DOHH2 (cell line): Measurements from ENCODE around the gene IYD.

Experiments
- CTCF ChIP-seq: fragments of 200-600 bp; sonication (generic); IDR thresholded peaks from one replicate; pipeline ENCODE4 v1.5.1; 2014; ENCODE audit warnings: antibody characterized with exemption, mild to moderate bottlenecking, low read depth, low read length; ENCODE audit not compliant: poor library complexity, severe bottlenecking
- EZH2phosphoT487 ChIP-seq: fragments of 200-600 bp; sonication (generic); IDR thresholded peaks from 2 replicates; pipeline ENCODE4 v1.6.1; 2017; ENCODE audit warnings: borderline replicate concordance, mild to moderate bottlenecking, antibody characterized with exemption, low read length, moderate library complexity, mixed read lengths

DNA sequence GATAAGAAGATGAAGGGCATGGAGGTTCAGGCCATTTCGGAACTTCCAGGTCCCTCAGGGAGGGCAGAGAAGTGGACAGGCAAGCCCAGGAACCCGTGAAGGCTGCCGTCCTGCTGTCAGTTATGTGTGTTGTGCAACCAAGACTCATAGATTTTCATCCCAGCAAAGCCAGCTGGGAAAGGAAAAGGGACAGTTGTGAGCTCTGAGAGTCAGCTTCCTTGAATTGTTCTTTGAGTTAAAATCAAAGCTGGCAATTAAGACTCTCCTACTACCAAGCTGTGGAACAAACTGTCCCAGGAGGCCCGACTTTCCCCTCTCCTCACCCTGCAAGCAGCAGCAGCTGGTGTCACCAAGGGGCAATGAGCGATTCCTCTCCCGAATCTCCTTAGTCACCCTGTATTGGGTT lies 46.3 kb upstream of the IYD start:
- TF ChIP-seq CTCF (no peak), EZH2phosphoT487 (0 out of 2 replicates have a peak, but pooled peaks have one; percentile 64)
